GM19238 (cell line): ENCODE results near the gene USP7.

Experiments
- DNase-seq: peaks from one replicate; pipeline ENCODE4 v3.0.0; 2011; ENCODE audit warnings: low spot score; ENCODE audit not compliant: insufficient read length

USP7 gene

DNA sequence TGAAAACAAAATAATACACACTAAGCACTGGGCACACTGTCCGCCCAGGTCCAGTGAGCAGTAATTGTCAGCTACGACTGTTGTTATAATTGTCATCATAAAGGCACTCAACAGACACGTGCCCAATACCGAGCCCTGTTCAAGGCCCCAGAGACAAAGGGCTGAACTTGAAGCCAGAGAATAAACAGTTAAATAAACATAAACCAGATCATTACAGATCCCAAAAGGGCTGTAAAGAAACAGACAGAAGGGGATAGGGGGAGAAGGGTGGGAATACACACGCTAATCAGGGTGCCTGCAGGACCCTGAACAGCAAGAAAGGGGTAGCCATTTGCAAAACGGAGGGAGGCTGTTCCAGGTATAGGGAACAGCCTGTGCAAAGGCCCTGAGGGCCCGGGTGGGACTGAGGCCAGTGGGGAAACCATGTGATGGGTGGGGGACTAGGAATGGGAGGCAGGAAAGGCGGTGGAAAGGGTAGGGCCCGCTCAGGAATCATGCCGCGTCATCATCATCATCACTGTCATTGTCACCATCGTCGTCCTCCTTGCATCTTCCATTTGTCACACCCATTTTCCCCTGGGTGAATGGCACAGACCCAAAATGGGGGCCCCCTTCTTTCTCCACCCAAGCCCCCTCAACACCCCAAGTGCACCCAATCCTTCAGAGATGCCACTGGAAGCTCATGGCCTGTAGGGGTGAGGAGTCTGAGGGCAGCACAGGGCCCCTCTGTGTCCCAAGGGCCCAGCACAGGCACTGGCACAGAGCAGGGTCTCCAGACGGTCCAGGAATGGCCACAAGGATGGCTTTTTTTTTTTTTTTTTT, 101.2 kb downstream of the USP7 start:
- DNase-seq, result no peak

DNA sequence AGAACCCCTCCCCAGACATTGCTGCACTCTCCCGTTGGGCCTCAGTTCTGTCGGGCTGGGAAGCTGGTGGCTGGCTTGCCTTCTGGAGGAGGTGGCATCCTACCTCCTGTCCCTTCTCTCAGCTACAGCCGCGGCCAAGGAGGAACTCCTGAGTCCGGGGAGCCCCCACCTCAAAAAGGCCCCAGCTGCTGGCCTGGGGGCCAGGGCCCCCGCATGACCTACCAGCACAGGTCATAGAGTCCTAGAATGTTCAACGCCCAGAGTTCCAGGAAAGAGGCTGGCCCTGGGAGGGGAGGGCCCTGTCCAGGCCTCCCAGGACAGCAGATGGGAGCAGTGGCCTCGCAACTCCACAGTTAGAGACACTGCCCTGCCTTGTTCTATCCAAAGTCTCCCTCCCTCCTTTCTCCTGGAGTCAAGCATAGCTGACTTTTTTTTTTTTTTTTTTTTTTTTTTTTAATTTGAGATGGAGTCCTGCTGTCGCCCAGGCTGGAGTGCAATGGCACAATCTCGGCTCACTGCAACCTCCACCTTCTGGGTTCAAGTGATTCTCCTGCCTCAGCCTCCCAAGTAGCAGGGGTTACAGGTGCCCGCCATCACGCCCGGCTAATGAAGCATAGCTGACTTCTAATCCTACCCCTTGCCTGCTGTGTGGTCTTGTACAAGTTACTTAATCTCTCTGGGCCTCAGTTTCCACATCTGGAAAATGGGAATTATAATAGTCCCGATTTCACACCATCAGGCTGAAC, 102.0 kb downstream of the USP7 start:
- DNase-seq, result no peak

DNA sequence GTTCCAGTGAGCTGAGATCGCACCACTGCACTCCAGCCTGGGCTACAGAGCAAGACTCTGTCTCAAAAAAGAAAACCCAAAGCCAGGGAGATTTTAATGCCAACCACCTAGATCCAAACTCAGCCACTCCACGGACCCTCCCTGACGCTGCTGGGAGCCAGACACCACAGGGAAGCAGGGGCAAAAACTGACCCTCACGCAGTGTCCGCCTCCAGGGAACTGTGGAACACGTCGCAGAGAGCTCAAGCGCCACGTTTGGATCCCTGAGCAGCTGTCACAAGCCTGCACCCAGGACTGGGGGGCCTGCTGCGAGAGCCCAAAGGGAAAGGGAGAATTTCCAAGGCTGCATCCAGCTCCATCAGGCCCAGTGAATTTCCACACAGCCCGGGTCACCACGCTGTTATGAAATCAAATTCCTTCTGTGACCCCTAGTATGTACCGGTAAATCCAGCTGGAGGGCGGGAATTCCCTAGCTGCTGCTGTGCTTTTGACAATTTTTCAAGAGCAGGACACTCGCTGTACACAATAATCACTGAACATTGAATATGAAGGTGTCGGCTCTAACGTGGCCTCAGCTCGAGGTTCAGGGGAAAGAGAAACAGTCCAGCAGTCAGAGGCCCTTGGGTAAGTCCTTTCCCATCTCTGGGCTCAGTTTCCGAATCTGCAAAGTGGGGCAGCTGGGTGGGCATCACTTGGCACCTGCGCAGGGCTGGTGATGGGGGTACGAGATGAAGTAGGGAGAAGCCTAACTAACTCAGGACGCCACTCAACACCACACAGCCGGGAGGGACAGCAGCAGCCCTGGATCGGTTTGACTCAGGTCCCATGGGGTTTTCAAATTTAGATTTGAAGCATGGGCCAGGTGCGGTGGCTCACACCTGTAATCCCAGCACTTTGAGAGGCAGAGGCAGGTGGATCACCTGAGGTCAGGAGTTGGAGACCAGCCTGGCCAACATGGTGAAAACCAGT, 103.5 kb downstream of the USP7 start:
- no peak for DNase-seq

DNA sequence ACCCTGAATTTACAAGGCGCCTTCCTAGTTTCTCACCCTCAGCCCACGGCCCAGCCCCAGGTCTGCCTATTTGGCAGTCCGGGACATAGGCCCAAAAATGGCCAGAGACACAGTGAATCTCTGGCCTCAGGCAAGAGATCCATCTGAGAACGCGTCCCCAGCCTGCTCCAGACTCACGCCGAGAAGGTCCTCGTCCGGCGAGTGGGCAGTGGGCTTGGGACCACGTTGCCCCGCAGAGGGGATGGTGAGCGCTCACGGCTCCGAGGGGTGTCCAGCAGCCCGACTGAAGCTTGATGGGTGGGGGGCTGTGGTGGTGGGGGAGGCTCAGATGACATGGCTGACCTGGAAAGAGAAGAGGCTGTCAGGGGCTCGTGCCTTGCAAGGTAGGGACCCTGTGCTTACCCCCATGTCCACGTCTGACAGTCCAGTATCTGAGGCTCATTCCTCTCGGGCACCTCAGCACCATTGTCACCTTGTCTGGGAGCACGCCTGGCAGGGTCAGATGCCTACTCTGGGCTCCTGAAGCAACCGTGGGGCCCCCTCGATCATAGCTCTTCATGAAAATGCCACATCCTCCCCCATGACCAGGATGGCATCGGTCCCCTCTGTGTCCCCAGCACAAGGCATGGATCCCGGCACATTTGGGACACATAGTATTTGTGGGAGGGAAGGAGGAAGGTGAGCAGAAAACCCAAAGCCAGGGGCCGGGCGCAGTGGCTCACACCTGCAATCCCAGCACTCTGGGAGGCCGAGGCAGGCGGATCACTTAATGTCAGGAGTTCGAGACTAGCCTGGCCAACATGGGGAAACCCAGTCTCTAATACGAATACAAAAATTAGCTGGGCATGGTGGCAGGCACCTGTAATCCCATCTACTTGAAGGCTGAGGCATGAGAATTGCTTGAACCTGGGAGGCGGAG, 104.5 kb downstream of the USP7 start:
- DNase-seq, result no peak

DNA sequence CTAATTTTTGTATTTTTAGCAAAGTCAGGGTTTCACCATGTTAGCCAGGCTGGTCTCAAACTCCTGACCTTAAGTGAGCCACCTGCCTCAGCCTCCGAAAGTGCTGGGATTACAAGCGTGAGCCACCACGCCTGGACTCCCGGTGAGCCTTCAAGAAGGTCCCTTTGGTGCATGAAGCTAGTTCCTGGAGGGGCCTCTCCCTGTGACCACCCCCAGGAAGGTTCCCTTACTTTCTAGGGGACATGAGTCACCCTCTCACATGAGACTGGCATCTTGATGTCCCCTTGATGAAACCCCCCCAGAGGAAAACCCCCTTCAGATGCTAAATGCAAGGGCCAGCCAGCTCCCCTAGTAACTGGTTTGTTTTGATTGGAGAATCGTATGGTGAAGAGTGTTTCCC, 107.7 kb downstream of the USP7 start:
- DNase-seq, result no peak

DNA sequence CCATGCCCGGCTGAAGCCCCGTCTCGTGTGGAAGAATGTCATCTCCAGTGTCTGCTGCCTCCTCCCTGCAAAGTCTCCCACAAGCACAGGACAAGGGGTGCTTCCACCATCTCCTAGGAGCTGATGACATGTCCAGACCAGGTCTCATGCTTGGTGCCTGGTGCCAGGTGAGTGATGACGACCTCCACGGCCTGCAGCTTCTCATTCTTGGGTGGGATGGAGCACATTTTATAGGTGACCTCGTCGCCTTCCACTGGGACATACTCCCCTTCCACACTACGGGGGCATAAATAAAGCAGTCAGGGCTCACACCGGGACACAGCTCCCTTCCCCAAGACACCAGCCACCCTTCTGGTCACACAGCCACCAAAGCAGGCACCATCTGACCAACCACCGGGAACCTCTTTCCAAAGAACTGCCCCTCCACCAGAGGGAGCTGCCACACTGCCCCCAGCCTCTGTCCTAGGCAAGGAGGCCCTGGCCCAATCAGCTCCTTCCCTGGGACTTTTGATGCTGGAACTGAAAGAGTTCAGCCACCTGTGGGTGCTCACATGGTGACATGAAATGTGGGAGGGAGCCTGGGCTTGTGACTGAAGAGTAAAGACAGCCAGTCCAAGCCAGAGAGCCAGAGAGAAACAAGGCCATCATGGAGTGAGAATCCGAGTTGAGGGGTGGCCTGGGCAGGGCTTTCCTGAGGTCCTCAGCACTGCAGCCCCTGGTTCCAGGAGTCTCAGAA, 108.5 kb downstream of the USP7 start:
- DNase-seq, result no peak

DNA sequence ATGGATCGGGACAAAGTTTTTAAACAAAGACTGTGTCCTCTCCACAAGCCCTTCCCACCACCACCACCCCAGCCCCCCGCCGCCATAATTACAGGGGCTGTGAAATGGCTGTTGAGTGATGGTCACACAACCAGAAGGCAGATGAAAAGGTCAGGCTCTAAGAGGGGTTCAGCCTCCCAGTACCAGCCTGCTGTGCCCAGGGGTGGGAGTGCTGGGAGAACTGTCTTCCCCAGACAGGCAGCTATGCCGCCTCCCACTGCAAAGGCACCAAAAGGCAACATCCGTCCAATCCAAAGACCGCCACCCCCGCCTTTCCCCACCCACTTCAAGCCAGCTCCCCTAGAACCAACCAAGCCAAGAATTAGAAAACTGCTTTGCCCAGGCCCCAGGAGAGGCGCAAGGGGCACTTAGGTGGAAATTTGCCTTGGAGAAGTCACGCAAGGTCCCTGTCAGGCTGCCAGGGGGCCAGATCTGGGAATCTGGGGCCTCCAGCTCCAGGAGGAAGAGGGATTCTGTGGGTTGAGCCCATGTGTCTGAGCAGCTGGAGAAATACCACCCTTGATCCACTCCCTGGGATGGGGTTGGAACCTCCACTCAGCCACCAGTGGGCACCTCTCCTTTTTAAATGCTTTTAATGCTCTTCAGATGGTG, 109.3 kb downstream of the USP7 start:
- DNase-seq, result no peak

DNA sequence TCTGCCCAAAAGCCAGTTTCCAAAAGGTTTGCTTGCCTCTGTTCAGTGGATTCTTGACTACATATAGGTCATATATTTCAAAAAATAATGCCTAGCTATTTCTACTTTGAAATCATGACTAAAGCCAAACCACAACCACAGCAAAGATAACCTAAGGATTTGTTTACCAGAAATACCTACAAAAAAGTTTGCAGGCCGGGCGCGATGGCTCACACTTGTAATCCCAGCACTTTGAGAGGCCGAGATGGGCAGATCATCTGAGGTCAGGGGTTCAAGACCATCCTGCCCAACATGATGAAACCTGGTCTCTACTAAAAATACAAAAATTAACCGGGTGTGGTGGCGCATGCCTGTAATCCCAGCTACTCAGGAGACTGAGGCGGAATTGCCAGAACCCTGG, 110.1 kb downstream of the USP7 start:
- no peak for DNase-seq

DNA sequence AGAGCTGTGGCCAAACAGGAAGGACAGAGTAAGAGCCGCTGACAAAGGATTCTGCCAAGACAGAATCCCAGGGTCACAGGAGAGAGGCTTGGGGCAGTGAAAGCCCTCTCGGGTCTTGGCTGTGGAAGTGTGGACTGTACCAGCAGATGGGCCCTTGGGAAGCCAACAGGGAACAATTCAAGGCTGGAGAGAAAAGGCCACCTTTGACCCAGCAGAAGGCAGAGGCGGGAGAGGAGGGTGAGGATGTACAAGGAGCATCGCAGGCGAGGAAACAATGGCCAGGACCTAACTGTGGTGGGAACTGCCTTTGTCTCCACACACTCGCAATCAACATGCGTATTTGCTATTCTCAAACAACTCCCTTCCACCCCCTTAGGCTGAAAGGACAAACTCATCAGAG, 110.6 kb downstream of the USP7 start:
- DNase-seq, result no peak

DNA sequence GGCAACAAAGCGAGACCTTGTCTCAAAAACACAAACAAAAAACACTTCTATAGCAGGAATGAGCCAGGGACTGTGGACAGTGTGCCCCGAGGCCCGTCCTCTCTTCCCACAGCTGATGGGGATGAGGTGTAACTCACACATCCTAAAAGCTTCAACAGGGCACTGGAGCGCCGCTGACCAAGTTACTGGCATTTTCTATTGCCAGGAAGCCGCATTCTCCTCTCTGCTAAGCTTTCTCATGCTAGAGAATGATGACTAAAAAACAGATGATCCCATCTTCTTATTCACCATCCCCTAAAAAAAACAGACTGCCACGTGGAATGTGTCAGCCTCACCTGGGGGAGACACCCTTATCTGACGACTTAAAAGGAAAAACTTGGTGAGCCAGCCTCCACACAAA, 111.2 kb downstream of the USP7 start:
- no peak for DNase-seq

DNA sequence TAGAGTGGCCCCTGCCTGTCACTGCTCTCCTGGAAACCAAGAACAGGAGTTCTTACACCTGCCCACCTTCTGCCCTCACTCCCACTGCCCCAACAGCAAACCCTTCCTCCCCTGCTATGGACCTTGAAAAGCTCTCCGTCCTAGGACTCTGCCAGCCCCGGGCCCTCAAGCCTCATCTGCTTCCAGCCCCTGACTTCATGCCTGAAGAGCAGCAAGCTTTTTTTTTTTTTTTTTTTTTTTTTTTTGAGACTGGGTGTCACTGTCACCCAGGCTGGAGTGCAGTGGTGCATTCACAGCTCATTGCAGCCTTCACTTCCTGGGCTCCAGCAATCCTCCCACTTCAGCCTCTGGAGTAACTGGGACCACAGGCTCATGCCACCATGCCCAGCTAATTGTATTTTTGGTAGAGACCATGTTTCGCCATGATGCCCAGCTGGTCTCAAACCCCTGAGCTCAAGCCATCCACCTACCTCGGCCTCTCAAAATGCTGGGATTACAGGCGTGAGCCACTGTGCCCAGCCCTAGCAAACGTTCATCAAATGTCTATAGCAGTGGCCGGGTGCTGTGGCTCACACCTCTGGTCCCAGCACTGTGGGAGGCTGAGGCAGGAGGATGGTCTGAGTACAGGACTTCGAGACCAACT, 111.8 kb downstream of the USP7 start:
- no peak for DNase-seq

DNA sequence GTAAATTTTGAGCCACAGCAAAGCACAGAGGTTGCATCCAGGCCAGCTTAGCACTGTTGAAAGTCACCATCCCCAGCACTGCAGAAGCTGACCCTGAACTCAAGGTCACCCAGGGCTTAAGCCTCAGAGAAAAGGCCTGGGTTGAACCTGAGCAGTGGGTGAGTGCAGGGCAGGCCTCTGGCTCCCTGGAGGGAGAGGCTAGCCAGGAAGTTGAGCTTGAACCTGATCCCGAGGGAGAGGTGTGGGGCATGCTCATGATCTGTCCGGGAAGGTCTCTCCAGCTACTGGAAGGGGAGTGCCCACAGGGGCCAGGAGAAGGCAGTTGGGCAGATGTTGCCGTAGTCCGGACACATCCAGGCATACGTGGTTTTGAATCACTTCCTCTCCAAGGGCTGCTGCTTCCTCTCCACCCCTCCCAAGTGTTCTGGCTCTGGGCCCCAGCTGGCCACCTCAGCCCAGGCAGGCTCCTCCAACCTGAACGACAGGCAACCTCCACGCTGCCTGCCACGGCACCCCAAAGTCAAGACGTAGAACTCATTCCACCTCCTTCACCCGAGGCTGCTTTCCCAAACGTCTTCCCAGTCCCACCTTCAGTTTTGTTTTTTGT, 113.3 kb downstream of the USP7 start:
- DNase-seq, result no peak

DNA sequence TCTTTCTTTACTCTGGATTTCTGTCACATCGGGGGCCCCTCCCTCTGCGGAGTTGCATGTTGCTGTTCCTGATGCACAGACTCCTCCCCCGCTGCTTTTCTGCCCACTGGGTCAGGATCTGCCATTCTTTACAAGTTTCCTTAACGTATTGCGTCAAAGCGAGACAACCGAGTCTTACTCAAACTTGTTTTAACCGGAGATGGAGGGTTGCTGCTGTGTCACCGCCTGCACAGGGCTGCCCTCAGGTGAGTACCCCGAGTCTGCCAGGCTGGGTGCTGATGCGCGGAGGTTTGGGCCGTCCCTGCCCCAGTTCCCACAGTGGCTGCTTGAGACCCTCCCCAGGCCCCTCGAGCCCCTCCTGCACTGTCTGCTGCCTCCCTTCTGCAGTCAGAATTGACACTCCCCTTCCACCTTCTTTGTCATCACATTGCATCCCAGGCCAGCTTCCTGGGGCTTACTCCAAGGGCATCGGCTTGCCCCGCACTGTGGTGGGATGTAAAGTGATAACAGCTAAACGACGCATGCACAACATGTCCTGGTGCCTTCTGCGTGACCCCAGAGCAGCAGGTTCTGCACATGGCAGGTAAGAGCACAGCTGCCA, 114.2 kb downstream of the USP7 start:
- DNase-seq, result no peak

DNA sequence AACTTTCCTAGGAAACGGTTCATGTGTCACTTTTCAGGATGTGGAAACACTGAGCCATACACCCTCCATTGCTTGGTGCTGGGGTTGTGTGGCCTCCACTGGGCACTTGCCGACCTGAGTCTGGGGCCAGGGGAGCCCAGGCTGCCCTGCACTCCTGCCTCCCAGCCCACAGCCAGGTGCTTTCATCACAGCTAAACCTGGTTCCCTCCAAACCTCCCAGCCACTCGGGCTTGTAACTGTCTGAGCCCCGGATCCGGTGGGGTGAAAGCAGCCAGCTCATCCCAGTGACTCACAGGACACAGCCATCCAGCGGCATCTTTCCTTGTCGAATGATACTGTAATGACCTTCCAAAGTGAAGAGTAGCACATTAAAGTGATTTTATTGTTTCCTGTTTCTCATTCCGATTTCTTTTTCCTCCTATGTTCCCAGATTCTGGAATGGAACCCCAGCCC, 114.7 kb downstream of the USP7 start:
- no peak for DNase-seq

DNA sequence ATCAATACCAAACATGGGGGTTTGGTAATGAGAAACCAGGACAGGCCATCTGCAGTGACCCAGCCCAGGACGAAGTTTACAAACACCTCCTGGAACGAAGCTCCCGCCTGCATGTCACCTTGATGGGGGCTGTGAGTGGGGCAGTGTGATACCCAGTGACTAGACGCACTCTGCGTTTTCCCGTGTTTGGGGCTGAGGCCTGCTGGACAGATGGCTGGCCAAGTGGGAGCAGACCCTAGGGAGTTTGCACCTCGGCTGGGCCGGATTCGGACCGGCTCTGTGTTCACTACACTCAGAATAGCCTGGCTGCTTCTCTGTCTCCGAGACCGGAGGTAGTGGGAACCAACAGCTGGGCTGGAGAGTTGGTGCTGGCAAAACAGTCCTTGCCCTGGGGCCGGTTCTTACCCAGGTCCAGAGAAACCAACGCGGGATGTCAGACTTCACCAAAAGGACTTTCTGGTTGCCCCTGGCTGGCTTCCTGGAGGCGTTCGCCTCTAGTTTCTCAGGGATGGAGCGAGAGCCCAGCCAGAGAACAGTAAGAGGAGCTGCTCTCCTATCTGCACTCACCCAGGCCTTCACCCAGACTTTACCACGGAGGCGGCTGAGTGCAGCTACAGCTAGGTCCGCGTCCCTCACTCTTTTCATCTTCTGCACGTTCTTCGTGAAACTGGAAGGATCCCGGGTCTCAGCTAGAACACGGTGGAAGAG, 115.3 kb downstream of the USP7 start:
- DNase-seq, result no peak

DNA sequence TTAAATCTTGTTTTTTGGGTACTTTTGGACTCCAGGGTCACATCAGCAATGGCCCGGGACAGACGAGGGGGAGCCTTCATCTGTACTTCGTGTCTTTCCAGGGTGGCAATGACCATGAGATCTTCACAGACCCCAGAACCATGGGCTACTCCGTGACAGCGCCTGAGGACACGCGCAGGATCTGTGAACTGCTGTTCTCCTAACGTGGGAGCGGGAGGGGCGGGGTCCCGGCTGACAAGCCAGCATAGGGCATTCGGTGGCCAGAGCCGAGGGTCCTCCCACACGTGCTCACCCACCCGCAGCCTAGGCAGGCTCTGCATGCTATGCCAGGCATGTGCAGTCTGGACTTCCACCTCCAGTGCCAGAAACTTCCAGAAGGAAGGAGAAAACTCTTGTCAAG, 116.1 kb downstream of the USP7 start:
- no peak for DNase-seq

DNA sequence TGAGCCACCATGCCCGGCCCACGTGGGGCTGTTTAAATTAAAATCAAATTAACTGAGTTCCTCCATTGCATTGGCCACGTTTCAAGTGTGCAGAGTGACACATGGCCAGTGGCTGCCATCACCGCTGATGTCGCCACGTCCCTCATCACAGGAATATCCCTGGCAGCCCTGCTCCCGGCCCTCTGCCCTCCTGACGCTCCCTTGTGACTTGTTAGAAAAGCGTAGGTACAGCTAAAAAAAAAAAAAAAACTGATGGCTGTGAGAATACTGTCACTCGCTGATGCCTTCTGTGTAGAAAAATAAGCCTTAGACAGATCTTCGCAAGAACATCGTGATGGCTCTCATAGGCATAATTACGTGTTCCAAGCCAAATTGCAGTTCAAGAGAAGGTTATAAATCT, 116.6 kb downstream of the USP7 start:
- no peak for DNase-seq
